ENCODE results near the gene PIP5K1C.

- TF ChIP-seq POLR2A (IDR thresholded peaks at IDR 0.05; ENCODE audit: borderline replicate concordance, extremely low read depth, insufficient read depth, insufficient read length) (no peak), RAD21 (IDR thresholded peaks at IDR 0.05; ENCODE audit: low read depth) (no peak), EZH2phosphoT487 (IDR thresholded peaks at IDR 0.05; ENCODE audit: borderline replicate concordance) (no peak), FOSL1 (IDR thresholded peaks at IDR 0.05; ENCODE audit: low read depth) (no peak), MAX (IDR thresholded peaks at IDR 0.05) (no peak), POLR2AphosphoS5 (IDR thresholded peaks at IDR 0.05; ENCODE audit: low read depth, low read length) (no peak), SIN3A (IDR thresholded peaks at IDR 0.05; ENCODE audit: low read depth) (no peak), ZFX (IDR thresholded peaks at IDR 0.05) (no peak), ZNF274 (IDR thresholded peaks at IDR 0.05; ENCODE audit: low read depth, low read length) (no peak)
- TF ChIP-seq, protein P1, sequence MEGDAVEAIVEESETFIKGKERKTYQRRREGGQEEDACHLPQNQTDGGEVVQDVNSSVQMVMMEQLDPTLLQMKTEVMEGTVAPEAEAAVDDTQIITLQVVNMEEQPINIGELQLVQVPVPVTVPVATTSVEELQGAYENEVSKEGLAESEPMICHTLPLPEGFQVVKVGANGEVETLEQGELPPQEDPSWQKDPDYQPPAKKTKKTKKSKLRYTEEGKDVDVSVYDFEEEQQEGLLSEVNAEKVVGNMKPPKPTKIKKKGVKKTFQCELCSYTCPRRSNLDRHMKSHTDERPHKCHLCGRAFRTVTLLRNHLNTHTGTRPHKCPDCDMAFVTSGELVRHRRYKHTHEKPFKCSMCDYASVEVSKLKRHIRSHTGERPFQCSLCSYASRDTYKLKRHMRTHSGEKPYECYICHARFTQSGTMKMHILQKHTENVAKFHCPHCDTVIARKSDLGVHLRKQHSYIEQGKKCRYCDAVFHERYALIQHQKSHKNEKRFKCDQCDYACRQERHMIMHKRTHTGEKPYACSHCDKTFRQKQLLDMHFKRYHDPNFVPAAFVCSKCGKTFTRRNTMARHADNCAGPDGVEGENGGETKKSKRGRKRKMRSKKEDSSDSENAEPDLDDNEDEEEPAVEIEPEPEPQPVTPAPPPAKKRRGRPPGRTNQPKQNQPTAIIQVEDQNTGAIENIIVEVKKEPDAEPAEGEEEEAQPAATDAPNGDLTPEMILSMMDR (IDR thresholded peaks at IDR 0.05 in 2 of 3, conservative IDR thresholded peaks at IDR 0.05 in 1 of 3; ENCODE audit: borderline replicate concordance in 1 of 3, insufficient read depth in 1 of 3, low read depth in 2 of 3, low read length in 2 of 3), result no peak
- TF ChIP-seq, protein P2, sequence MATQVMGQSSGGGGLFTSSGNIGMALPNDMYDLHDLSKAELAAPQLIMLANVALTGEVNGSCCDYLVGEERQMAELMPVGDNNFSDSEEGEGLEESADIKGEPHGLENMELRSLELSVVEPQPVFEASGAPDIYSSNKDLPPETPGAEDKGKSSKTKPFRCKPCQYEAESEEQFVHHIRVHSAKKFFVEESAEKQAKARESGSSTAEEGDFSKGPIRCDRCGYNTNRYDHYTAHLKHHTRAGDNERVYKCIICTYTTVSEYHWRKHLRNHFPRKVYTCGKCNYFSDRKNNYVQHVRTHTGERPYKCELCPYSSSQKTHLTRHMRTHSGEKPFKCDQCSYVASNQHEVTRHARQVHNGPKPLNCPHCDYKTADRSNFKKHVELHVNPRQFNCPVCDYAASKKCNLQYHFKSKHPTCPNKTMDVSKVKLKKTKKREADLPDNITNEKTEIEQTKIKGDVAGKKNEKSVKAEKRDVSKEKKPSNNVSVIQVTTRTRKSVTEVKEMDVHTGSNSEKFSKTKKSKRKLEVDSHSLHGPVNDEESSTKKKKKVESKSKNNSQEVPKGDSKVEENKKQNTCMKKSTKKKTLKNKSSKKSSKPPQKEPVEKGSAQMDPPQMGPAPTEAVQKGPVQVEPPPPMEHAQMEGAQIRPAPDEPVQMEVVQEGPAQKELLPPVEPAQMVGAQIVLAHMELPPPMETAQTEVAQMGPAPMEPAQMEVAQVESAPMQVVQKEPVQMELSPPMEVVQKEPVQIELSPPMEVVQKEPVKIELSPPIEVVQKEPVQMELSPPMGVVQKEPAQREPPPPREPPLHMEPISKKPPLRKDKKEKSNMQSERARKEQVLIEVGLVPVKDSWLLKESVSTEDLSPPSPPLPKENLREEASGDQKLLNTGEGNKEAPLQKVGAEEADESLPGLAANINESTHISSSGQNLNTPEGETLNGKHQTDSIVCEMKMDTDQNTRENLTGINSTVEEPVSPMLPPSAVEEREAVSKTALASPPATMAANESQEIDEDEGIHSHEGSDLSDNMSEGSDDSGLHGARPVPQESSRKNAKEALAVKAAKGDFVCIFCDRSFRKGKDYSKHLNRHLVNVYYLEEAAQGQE (IDR thresholded peaks at IDR 0.05; ENCODE audit: low read depth), result no peak
Observed at GRCh38 chr19:3638208-3639193, 61.8 kb downstream of the PIP5K1C start.
